HK-2 (cell line): ENCODE results near the gene MATN1.

Experiments used
- DNase-seq: peaks from one replicate; pipeline ENCODE4 v3.0.0-alpha.2; 2018; ENCODE audit not compliant: unreplicated experiment

The MATN1 gene

DNA sequence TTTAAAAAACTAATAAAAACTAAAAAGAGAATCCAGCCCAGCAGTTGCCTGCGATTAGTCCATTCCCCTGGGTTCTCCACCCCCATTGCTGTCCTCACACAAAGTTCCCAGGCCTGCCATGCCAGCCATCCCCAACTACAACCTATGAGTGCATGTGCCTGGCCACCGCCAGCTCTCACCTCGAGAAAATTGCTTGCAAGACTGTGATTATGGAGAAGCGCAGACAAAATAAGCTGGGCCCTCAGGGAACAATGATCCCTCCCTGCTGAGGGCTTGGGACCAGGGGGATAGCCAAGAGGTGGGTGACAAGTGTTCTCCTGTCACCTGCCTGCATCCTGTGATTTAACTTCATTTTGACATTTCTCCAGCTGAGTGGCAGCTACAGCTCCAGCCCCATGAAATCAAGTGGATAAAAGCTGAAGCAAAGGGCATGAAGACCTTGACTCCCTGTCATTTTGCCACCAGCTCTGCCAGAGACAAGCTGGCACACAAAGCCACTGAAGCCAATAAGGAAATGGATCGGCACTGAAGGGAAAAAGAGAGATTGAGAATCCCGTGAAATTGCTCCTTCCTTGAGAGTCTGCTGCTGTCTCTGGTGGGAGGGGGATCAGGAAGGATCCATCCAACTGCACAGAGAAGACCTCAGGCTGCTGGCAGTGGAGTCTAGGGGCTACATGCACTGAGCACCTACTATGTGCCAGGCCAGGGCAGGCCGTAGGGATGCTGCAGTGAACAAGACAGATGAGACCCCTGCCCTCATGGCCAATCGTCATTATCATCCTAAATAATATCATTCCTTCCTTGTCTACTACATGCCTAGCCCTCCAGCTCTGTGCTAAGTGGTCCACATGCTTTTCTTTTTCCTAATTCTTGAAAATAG lies 40.7 kb downstream of the MATN1 start:
- no peak for DNase-seq

- DNase-seq, result no peak
Measured at GRCh38 chr1:30681782-30682181, 41.6 kb downstream of the MATN1 start.

DNA sequence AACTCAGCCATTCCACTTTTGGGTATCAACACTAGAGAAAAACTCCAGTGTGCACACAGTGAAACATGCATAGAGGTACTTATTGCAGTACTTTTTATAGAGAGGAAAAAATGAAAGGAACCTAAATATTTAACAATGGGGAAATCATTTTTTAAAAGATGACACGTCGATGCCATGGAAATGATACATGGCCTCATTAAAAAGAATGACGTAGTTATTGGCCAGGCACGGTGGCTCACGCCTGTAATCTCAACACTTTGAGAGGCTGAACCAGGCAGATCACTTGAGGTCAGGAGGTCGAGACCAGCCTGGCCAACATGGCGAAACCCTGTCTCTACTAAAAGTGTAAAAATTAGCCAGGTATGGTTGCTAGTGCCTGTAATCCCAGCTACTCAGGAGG lies 42.5 kb downstream of the MATN1 start:
- no peak for DNase-seq

DNA sequence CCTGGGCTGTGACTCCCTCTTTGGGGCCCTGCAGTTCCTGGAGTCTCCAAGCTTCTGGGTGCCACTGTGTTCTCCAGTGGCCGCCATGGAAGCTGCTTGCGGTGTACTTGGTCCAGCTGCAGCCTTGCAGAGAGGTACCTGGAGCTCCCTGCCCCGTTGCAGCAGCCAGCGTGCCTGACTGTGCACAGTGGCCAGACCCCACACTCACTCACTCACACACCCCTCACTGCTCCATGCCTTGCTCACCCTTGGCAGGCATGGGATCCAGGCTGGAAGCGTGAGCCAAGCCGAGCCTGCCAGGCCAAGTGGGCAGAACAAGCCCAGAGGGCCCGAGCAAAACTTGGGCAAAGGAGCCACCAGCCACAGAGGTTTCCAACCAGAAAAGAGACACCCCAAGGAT lies 43.0 kb downstream of the MATN1 start:
- DNase-seq, result no peak

DNA sequence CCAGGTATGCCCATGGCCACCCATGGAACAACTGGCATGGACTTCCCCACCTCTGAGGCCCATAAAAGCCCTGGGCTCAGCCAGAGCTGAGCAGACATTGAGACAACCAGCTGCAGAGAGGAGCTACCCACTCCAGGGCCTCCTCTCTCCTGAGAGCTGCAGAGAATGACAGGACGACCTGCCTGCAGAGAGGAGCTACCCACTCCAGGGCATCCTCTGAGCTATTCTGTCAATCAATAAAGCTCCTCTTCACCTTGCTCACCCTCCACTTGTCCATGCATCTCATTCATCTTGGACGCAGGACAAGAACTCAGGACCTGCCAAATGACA lies 43.4 kb downstream of the MATN1 start:
- DNase-seq, result no peak

- DNase-seq, result no peak
Measured at GRCh38 chr1:30679201-30679975, 44.0 kb downstream of the MATN1 start.

- DNase-seq, result no peak
Measured at GRCh38 chr1:30678209-30678608, 45.2 kb downstream of the MATN1 start.

DNA sequence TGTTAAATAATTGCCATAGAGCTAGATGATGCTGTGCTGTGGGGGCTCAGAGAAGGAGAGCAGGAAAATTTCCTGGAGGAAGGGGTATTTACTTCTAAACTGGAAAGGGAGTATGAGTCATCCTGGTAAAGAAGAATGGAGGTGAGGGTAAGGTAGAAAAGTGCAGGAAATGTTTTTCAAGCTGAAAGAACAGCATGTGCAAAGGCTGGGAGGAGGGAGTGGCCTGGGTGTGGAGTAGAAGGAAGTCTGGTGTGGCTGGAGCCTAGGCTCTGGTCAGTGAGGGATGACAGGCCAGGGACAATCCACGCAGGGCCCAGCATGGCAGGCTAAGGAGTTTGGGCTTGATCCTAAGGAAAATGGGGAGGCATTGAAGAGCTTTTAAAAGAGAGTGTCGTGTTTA lies 45.9 kb downstream of the MATN1 start:
- no peak for DNase-seq

DNA sequence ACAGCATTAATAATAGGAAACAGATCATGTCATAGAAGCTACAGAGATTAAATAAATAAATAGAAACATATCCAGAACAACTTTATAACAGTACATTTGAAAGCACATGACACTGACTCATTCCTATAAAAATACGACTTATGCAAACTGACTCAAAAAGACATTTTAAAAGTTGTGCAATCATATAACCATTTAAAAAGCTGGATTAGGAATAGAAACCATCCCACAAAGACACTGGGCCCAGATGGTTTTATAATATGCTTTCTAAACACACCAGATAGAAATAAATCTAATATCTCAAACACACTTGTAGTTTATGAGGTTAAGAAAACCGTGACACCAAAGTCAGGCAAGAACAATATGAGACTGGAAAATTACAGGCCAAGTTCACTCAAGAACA lies 47.6 kb downstream of the MATN1 start:
- no peak for DNase-seq

DNA sequence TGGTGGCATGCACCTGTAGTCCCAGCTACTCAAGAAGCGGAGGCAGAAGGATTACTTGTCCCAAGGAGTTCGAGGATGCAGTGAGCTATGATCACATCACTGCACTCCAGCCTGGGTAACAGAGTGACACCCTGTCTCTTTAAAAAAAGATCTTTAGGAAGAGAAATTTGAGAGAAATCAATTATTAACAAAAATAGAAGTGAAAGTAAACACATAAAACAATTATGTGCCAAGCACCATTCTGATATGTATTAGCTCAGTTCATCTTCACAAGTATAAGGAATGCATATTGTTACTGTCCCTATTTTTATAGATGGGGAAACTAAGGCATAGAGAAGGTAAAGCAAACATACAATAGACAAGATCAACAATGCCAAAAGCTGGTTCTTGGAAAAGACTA lies 48.1 kb downstream of the MATN1 start:
- no peak for DNase-seq

DNA sequence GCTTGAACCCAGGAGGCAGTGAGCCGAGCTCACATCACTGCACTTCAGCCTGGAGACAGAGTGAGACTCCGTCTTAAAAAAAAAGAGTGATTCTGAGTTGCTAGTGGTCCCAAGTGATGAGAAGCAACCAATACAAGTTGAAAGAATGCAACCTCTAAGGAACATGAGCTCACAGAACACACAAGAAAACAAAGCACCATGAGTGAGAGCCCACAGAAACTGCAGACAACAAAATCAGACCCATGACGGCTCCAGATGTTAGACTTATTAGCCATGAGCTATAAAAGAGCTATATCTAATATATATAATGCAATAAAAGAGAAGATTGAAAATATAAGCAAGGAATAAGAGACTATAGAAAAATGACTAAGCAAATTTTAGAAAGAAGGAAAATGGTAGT lies 50.0 kb downstream of the MATN1 start:
- DNase-seq, result no peak

GRCh38 chr1:30672661-30673060 lies 50.7 kb downstream of the MATN1 start:
- no peak for DNase-seq

GRCh38 chr1:30670240-30671060 lies 52.9 kb downstream of the MATN1 start:
- no peak for DNase-seq

DNA sequence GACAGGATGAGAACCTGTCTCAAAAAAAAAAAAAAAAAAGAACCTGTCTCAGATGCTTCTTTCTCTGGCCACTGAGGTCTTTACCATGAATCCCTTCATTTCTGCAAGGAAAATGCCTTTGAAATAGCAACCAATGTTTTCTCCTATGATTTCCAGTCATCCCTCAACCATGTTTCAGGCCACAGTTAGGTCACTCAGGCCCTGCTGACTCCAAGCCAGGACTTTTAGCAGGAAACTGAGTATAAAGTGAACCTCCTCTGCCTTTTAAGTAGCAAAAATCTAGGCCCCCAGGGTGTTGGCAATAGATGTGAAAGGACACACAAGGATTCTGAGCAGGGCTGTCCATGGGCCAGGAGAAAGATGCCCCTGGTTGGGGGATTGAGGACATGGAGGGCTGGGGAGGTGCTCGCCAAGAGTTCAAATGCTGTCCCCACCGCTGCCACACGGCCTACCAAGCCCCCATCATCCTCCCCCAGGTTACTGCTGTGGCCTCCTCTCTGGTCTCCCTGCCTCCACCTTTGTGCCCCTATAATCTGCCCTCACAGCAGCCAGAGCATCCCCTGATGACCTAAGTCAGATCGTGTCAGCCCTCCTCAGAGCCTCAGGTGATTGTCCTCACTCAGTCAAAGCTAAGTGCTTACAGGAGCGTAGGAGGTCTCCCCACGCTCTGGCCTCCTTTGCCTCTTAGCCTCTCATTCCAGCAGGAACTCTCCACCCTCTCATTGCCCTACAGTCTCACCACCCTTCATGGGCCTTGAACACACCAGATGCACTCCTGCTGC lies 54.6 kb downstream of the MATN1 start:
- DNase-seq, result no peak

GRCh38 chr1:30668024-30668423 lies 55.4 kb downstream of the MATN1 start:
- DNase-seq, result no peak

DNA sequence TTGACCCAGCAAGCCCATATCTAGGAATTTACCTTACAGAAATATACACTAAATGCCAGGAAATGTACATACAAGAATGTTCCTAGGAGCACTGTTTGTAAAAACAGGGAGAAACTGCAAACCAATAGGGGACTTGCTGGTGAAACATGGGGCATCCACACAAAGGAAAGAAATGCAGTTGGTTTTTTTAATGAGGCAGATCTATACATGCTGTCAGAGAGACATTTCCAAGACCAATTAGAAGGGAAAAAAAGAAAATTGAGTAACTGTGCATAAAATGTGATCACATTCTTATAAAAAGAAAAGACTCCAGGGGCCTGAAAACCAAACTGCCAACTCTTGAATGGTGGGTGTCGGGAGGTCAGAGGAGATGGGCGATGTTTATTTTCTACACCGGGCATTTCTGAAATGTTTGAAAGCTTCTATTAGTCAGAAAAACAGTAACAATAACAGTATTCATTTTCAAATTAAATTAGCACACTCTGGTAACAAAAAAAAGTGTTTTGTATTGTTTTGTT lies 56.6 kb downstream of the MATN1 start:
- no peak for DNase-seq

DNA sequence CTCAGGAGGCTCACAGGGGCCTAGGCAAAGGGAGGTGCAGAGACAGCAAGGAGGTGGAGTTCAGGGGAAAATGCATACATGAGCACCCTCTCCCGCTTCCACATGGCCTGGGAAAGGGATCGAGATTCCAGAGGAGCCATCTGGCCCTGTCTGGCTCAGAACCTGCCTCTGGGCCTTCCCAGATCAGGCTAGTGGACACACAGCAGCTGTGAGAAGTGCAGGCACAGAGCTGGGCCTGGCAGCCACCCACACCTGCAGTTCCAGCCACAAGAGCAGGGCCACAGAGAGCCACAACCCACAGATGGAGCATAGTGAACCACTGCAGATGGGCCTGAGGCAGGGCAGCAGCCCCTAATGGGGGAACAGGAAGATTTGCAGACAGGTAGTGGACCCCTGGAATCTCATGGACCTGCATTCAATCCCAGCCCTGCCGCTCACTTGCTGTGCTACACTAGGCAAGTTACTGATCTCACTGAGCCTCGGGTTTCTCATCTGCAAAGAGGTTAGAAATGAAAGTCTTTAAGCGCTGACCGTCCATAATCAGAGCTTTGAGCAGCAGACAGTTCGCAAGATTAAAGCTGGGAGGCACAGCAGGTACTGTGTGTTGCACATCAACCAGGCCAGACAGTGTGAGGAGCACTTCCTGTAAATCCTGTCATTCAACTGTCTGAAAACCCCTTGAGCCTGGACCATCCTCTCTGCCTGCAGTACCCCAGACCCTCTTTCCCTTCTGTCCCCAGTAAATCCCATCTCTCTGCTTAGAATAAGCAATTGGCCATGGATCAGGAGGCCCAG lies 58.0 kb downstream of the MATN1 start:
- no peak for DNase-seq

GRCh38 chr1:30664103-30664755 lies 59.2 kb downstream of the MATN1 start:
- no peak for DNase-seq

DNA sequence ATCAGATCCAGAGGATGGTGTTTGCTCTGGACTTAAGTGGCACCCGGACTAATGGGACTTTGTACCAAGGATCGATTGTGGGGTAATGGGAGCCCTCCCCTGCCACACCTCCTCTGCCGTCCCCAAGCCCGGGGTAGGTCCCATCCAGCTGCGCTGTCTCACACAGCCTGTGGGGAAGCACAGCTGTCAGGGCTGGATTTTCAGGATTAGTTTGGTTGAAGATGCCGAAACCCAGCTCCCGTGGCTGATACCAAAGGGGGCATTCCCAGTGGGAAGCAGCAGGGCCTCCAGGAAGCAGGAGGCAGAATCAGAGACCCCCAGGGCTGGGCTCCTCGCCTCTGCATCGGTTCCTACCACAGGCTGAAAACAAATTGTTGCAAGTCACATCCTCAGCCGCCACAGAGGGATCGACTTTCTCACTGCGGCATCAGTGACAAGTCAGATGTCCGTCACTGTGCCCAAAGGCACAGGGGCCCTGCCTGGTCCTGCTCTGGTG lies 59.7 kb downstream of the MATN1 start:
- no peak for DNase-seq

GRCh38 chr1:30662291-30662840 lies 61.0 kb downstream of the MATN1 start:
- DNase-seq, result no peak
